NCI-H2081 (cell line): ENCODE results near the gene KCNAB1.
A peak's percentile ranks its signal among the peaks of the same experiment; 100 is the strongest.
"Not testable (repeated sequence)": the region's sequence is repeated elsewhere in the genome, so short reads cannot be mapped to it uniquely, and the experiment has no call there.

ENCODE experiments used
- DNase-seq, 2 experiments: peaks; one replicate each; lab custom pipeline; 2025; lab: John Stamatoyannopoulos, UW

KCNAB1 gene

GRCh38 chr3:156176048-156176447 is 55.7 kb downstream of the KCNAB1 start:
- no peak for DNase-seq

DNA sequence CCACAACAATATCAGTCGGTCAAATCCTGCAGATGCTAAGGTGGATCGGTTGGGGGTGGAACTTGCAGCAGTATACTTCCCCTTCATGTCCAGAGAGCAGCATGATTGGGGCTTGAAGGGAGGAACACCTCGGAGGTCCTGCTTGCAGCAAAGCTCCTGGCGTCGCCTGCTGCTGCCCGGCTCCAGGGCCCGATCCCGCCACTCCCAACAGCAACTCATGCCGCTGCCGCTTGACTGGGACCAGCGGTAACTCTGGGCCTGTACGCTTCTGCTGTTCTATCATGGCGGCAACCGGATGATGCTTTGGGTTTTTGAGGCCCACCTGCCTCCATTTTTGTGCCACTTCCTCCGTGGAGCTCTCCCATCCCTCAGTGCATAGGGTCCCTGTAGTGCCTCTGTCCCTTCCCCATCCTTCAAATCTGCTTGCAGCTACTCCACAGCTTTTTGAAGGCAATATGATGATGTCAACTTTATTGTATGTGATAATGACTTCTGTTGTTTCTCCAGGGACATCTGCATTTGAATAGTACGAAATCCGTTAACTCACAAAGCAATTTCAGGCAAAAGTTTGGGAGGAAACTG is 56.3 kb downstream of the KCNAB1 start:
- no peak for DNase-seq

GRCh38 chr3:156180077-156180476 is 59.7 kb downstream of the KCNAB1 start:
- DNase-seq = no peak

DNA sequence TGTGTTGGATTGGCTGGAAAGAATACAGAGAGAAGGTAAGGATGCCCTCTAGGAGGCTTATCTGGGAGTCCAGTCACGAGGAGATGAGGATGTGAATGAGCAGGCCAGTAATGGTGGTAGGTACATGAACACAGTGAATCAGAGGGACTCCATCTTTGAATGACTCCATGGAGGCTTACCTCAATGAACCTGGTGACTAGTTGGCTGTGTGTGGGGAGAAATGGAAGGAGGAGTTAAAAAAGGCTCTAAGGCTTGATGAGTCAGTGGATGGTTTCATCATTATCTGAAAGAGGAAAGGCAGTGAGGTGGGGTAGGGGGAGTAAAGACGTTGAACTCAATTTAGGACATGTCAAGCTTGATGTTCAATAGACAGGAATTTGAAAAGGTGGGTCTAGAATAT is 61.1 kb downstream of the KCNAB1 start:
- DNase-seq = no peak

DNA sequence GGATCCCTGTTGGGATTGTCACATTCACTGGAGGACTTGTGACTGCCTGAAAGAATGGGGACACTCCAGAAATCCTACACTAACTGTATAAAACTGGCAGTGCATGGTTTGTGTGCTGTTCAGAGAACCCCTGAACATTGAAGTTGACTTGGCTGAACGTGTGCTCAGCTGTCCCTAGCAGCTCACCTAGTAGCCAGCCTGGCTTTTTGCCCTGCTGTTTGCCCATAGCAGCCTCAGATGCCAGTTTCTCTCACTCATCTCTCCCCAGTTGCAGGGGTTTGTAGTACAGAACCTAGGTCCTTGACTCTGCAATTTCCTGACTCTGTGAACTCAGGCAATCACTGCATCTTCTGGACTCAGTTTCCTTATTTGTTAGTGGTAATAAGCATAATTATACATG is 63.0 kb downstream of the KCNAB1 start:
- DNase-seq = no peak

DNA sequence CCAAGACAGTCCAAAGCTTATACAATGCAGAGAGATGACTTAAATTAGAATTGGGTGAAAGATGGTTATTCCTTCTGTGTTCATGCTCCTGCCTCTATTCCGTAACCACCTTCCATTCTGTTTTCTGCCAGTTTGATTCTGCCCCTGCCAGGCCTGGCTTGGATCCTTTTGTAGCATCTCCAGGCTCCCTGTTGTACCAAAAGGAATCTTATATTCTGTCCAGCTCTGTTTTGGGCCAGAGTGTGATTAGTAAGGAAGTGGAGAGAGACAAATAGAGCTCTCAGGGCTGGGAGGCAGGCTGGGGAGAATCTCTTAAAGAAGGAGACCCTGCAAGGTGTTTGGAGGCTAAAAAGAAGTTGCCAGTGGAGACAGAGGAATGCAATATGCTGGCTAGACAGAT is 63.8 kb downstream of the KCNAB1 start:
- no peak for DNase-seq

DNA sequence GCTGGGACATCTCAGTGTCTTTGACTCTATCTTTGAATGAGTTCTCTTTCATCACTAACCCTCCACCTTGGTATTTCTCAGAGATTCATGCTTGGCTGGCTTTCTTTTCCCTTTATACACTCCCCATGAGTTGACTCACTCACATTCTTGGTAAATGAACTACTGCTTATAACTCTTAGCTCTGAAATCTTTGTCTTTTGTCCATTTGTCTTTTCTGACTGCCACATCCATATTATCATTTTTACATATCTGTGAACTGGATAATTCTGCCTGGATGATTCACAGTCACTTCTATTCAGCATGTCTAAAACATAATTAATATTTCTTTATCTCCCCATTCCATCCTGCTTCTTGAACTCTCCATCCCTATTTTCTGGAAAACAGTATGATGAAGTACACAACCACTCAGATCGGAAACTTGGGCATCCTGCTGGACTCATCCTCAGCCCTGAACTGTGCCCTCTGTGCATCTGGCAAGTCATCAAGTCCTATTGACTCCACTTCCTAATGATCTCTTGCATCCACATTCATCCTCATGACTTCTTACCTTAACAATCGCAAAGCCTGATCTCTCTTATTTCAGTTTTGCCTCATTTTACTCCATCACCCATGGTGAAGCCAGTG is 66.9 kb downstream of the KCNAB1 start:
- DNase-seq = no peak

DNA sequence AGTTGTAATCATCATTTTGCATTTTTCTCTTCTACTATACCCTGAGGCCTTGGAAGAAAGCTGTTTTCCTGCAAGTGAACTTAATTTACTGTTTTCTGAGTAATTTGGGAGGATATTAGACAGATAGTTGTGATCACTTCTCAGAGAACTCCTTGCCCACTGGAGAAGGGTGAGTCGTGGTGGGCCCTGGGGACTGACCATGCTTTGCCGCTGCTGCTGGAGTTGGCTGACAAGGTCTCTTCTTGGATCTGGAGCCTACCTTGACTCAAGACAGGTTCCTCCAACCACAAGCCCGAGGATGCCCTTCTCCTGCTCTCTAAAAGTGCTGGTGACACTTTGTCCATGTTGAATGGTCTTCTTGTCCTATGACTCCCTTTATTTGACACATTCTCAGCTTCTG is 68.4 kb downstream of the KCNAB1 start:
- DNase-seq = no peak

GRCh38 chr3:156189927-156190326 is 69.5 kb downstream of the KCNAB1 start:
- no peak for DNase-seq

- DNase-seq = not testable (repeated sequence)
Measured at GRCh38 chr3:156194945-156195344, 74.6 kb downstream of the KCNAB1 start.

- DNase-seq = not testable (repeated sequence)
Measured at GRCh38 chr3:156197152-156197551, 76.8 kb downstream of the KCNAB1 start.

- DNase-seq = no peak
Measured at GRCh38 chr3:156201411-156202405, 81.3 kb downstream of the KCNAB1 start.

DNA sequence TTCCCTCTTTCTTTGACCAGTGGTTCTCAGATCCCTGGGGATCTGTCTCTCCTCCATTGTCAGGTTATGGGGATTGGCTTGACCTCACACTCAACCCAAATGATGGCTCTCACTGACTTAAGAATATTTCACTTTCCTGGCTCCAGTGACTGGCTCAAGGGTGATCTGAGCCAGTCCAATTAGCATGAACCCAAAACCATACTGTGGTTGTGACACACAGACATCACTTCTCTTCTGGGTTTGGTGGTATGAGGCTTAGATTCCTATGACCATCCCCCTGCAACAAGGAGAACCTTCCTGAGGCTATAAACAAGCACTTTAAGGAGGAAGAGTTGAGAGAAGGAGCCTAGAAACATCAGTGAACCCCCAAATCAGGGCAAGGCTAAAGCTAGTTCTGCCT is 85.8 kb downstream of the KCNAB1 start:
- DNase-seq = no peak

- no peak for DNase-seq
Measured at GRCh38 chr3:156207802-156208685, 87.7 kb downstream of the KCNAB1 start.

DNA sequence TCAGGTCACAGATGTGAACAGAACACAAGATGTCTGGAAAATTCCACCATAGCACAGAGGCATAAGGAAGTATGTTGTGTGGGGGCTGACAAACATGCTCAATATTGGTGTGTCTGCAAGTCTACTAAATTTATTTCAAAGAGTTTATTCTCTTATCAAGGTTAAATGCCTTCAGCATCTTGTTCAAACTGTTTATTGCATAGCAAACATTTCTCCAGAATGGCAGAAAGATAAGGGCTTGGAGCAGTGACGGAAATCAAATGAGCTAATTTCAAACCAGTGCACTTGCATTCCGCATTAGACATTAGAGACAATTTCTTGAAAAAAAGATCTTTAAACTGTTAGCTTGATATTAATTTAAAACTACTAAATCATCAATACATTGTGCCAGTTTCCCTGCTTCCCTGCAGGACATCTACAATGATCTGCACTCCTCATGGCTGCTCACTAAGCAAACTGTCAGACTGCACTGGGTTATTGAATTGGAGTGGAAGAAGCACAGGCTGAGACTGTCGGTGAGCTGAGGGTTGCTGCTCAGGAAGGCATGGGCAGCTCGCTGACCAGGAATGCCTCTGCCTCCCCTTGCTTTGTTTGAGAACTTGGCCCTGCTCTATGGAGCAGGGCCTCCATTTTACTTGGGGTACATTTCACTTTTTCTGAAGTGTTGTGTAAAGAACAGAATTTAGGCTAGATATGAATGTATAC is 89.4 kb downstream of the KCNAB1 start:
- no peak for DNase-seq

- DNase-seq = no peak
Measured at GRCh38 chr3:156211583-156211982, 91.2 kb downstream of the KCNAB1 start.

DNA sequence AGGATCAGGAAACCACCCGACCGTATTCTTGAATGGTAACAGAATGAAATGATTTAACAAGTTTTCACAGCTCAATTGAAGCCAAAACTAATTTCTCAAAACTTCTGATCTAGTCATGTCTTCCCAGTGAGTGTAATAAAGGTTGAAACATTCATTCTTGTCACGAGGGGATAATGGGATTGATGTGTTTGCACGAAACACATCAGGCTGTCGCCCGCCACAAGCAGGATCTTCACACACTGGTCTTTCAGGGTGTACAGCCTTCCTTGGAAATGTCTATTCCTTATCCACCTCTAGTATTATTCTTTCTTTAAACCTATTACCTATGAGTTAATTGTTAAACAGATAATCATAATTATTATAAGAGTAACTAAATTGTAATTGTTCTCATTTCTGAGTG is 94.3 kb downstream of the KCNAB1 start:
- no peak for DNase-seq

GRCh38 chr3:156215751-156216150 is 95.4 kb downstream of the KCNAB1 start:
- DNase-seq = no peak

DNA sequence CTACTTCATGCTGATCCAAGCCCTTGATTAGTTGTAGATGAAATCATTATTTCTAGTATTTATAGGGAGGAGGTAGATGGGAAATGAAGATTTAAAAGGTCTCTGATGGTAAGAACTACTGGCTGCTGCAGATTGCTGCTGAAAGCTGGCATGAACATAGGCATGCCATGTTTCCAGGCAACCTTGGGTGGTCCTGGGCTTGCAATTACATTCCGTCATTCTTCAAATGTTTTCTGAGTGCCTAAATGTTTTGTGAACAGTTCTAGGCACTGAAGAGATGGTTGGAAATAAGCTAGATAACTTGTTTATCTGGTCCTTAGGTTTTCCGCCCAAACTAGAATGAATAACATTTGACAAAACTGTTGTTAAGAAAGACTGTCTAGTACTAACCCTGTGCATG is 95.8 kb downstream of the KCNAB1 start:
- DNase-seq = no peak

DNA sequence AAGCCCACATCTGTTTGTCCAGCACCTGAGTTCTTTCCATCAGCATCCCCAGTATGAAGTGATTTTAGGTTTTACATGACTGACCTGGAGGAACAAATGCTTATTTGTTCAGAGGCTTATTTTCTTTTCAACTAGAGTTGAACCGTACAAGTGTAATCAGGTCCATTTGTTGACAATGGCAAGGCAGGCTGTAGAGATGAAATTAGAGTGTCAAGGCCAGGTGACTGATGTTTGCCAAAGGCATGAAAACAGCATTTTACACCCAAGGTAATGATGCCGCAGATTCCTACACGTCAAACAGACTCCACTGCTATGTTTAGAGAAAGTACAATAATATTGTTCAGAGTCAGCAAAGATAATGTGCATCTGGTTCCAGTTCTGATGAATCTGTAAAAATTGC is 96.5 kb downstream of the KCNAB1 start:
- DNase-seq = peak; percentile 14 to 81

- DNase-seq = no peak
Measured at GRCh38 chr3:156217674-156218352, 97.4 kb downstream of the KCNAB1 start.
